ENCODE data around the gene SPPL3. TPM values are rescaled to one million over a fixed set of nuclear protein-coding genes. Genes with fewer than 3 reads are reported as not detected.

Gene SPPL3
- total RNA-seq, 1 donor from 2014 or later, result 25.8 TPM

- TF ChIP-seq EZH2phosphoT487 (IDR thresholded peaks at IDR 0.05), result no peak
- no peak for TF ChIP-seq EZH2 (IDR thresholded peaks at IDR 0.05)
- no peak for TF ChIP-seq CTCF (IDR thresholded peaks at IDR 0.05)
- H3K27me3 Mint-ChIP-seq (ENCODE audit: insufficient read depth, low read depth), result peaks cover 3% of the 10 kb centered on the region
- Histone ChIP-seq H4K20me1 (ENCODE audit: low read depth) (peaks cover 51% of the 10 kb centered on the region), H3K9ac (no peak overlapping the region), H3K9me3 (ENCODE audit: low read depth) (peaks cover 10% of the 10 kb centered on the region), H3K36me3 (peaks cover 7% of the 10 kb centered on the region), H3K27ac (no peak overlapping the region), H3K27me3 (no peaks in the 10 kb centered on the region), H3K79me2 (ENCODE audit: low read depth) (peaks cover 88% of the 10 kb centered on the region), H3F3A (ENCODE audit: low read depth) (peaks cover 12% of the 10 kb centered on the region), H3K4me2 (no peak overlapping the region), H2AFZ (replicated peaks) (no peak overlapping the region), H3K4me3 (no peak overlapping the region), H3K4me1 (no peaks in the 10 kb centered on the region)
- H3K36me3 Mint-ChIP-seq, result peaks cover 20% of the 10 kb centered on the region
- peaks cover 9% of the 10 kb centered on the region for H3K4me1 Mint-ChIP-seq
- DNase-seq (ENCODE audit: low spot score), result no peak
- peaks cover 18% of the 10 kb centered on the region for H3K9me3 Mint-ChIP-seq
- H3K4me3 Mint-ChIP-seq, result no peak overlapping the region
- H3K27ac Mint-ChIP-seq, result no peak overlapping the region
Observed at GRCh38 chr12:120855823-120856588, 48.2 kb downstream of the SPPL3 start.

- Mint-ChIP-seq H3K36me3 (peaks cover 18% of the 10 kb centered on the region), H3K4me1 (peaks cover 9% of the 10 kb centered on the region), H3K9me3 (peaks cover 18% of the 10 kb centered on the region), H3K27ac (no peak overlapping the region), H3K27me3 (ENCODE audit: insufficient read depth, low read depth) (peaks cover 3% of the 10 kb centered on the region), H3K4me3 (no peak overlapping the region)
- Histone ChIP-seq H3K4me3 (no peak overlapping the region), H3K9me3 (ENCODE audit: low read depth) (peaks cover 10% of the 10 kb centered on the region), H3K9ac (no peak overlapping the region), H3F3A (ENCODE audit: low read depth) (peaks cover 12% of the 10 kb centered on the region), H4K20me1 (ENCODE audit: low read depth) (peaks cover 58% of the 10 kb centered on the region), H3K27ac (no peak overlapping the region), H3K27me3 (no peaks in the 10 kb centered on the region), H2AFZ (replicated peaks) (no peak overlapping the region), H3K4me2 (no peak overlapping the region), H3K36me3 (peaks cover 7% of the 10 kb centered on the region), H3K79me2 (ENCODE audit: low read depth) (peaks cover 80% of the 10 kb centered on the region), H3K4me1 (no peaks in the 10 kb centered on the region)
- TF ChIP-seq EZH2 (IDR thresholded peaks at IDR 0.05), result no peak
- no peak for TF ChIP-seq EZH2phosphoT487 (IDR thresholded peaks at IDR 0.05)
- peak; percentile 5 for TF ChIP-seq CTCF (IDR thresholded peaks at IDR 0.05)
- no peak for DNase-seq (ENCODE audit: low spot score)
Observed at GRCh38 chr12:120854804-120855203, 49.4 kb downstream of the SPPL3 start.

- Mint-ChIP-seq H3K9me3 (peaks cover 9% of the 10 kb centered on the region), H3K4me1 (peaks cover 9% of the 10 kb centered on the region), H3K36me3 (peaks cover 9% of the 10 kb centered on the region), H3K27me3 (ENCODE audit: insufficient read depth, low read depth) (no peaks in the 10 kb centered on the region), H3K27ac (no peak overlapping the region), H3K4me3 (no peak overlapping the region)
- no peaks in the 10 kb centered on the region for H3K36me3 ChIP-seq
- no peak overlapping the region for H3K4me2 ChIP-seq
- H2AFZ ChIP-seq (replicated peaks), result no peak overlapping the region
- peaks cover 76% of the 10 kb centered on the region for H3K79me2 ChIP-seq (ENCODE audit: low read depth)
- H3K9ac ChIP-seq, result no peak overlapping the region
- H3K4me3 ChIP-seq, result no peak overlapping the region
- no peaks in the 10 kb centered on the region for H3K27me3 ChIP-seq
- TF ChIP-seq CTCF (IDR thresholded peaks at IDR 0.05) (no peak), EZH2phosphoT487 (IDR thresholded peaks at IDR 0.05) (no peak), EZH2 (IDR thresholded peaks at IDR 0.05) (no peak)
- peaks cover 12% of the 10 kb centered on the region for H3F3A ChIP-seq (ENCODE audit: low read depth)
- peaks cover 72% of the 10 kb centered on the region for H4K20me1 ChIP-seq (ENCODE audit: low read depth)
- H3K27ac ChIP-seq, result no peak overlapping the region
- DNase-seq (ENCODE audit: low spot score), result no peak
- H3K9me3 ChIP-seq (ENCODE audit: low read depth), result no peaks in the 10 kb centered on the region
- H3K4me1 ChIP-seq, result no peaks in the 10 kb centered on the region
Observed at GRCh38 chr12:120853188-120853587, 51.0 kb downstream of the SPPL3 start.
